Fibroblast of lung (primary cell): ENCODE results near the gene CHDH. TPM values are rescaled to one million over a fixed set of nuclear protein-coding genes. Genes with fewer than 3 reads are reported as not detected.

Source experiments
- DNase-seq, 2 donors: peaks; one replicate each; pipeline versions ENCODE4 v3.0.0 to v3.0.0-alpha.2; 2010; ENCODE audit warnings: low read depth in 2 of 2
- H2AFZ ChIP-seq: 2 replicates; pipeline ENCODE4 v1.5.1; 2012; ENCODE audit warnings: low read length, control low read depth, inconsistent platforms
- H3K27ac ChIP-seq: 2 replicates; pipeline ENCODE4 v1.5.1; 2011; ENCODE audit warnings: low read length, control low read depth; ENCODE audit not compliant: insufficient read depth
- H3K27me3 ChIP-seq: 2 replicates; pipeline ENCODE4 v1.5.1; 2011; ENCODE audit warnings: mild to moderate bottlenecking, low read length; ENCODE audit not compliant: control insufficient read depth, insufficient read depth
- H3K36me3 ChIP-seq: 2 replicates; pipeline ENCODE4 v1.5.1; 2011; ENCODE audit warnings: low read length; ENCODE audit not compliant: control insufficient read depth, insufficient read depth
- H3K4me1 ChIP-seq: 2 replicates; pipeline ENCODE4 v1.5.1; 2011; ENCODE audit warnings: low read length; ENCODE audit not compliant: control insufficient read depth, insufficient read depth; ENCODE audit errors: extremely low read depth
- H3K4me2 ChIP-seq: 2 replicates; pipeline ENCODE4 v1.5.1; 2011; ENCODE audit warnings: low read length, control low read depth; ENCODE audit not compliant: insufficient read depth; ENCODE audit errors: extremely low read depth
- H3K4me3 ChIP-seq, 4 experiments: fragments of 200-600 bp in 1 of 4; sonication (generic) in 1 of 4; replicated peaks in 1 of 4; 2 replicates each; pipeline ENCODE4 v1.5.1; 2011 to 2016; ENCODE audit warnings: low read length in 4 of 4, low read depth in 3 of 4, mild to moderate bottlenecking in 3 of 4, control low read depth in 2 of 4, inconsistent platforms in 1 of 4, mixed read lengths in 1 of 4; ENCODE audit not compliant: insufficient read depth in 1 of 4; ENCODE audit errors: control extremely low read depth in 1 of 4
- H3K79me2 ChIP-seq: 2 replicates; pipeline ENCODE4 v1.5.1; 2012; ENCODE audit warnings: mild to moderate bottlenecking, low read length, inconsistent platforms; ENCODE audit not compliant: control insufficient read depth, insufficient read depth
- H3K9ac ChIP-seq: 2 replicates; pipeline ENCODE4 v1.5.1; 2011; ENCODE audit warnings: mild to moderate bottlenecking, low read length, control low read depth; ENCODE audit not compliant: insufficient read depth
- H3K9me3 ChIP-seq: 2 replicates; pipeline ENCODE4 v1.5.1; 2012; ENCODE audit warnings: low read depth, low read length; ENCODE audit not compliant: control insufficient read depth, insufficient read depth
- H4K20me1 ChIP-seq: 2 replicates; pipeline ENCODE4 v1.5.1; 2011; ENCODE audit warnings: low read length; ENCODE audit not compliant: control insufficient read depth, insufficient read depth; ENCODE audit errors: extremely low read depth
- EZH2 ChIP-seq: IDR thresholded peaks from 2 replicates; pipeline ENCODE4 v1.5.1; 2012; ENCODE audit warnings: low read length, control low read depth, mild to moderate bottlenecking; ENCODE audit errors: missing control alignments
- polyA plus RNA-seq, 2 donors: library from polyadenylated mRNA; depleted of rRNA in 1 of 2; stranded (reverse) in 1 of 2; unstranded in 1 of 2; fragments of >200 nt; gene quantifications; 2 replicates each; pipeline ENCODE4 v1.2.1, GENCODE V29; 2011 to 2012; ENCODE audit warnings: missing spikeins in 1 of 2
- total RNA-seq: library from RNA; depleted of rRNA; stranded (reverse); fragments of >200 nt; gene quantifications from 2 replicates; pipeline ENCODE4 v1.2.1, GENCODE V29; 2014
- TF ChIP-seq, protein P1 (sequence below), 2 donors: IDR thresholded peaks in 1 of 2; conservative IDR thresholded peaks in 1 of 2; 1 replicate in 1 of 2; 2 replicates in 1 of 2; pipeline ENCODE4 v1.5.1; 2011 to 2012; ENCODE audit warnings: low read length in 2 of 2, control low read depth in 1 of 2, inconsistent platforms in 1 of 2, low read depth in 1 of 2, mild to moderate bottlenecking in 1 of 2

CHDH gene
- total and polyA plus RNA-seq, 2 donors (not counting 1 experiment from before 2014, with no cell fraction given) = 0.23 to 0.83 TPM

DNA sequence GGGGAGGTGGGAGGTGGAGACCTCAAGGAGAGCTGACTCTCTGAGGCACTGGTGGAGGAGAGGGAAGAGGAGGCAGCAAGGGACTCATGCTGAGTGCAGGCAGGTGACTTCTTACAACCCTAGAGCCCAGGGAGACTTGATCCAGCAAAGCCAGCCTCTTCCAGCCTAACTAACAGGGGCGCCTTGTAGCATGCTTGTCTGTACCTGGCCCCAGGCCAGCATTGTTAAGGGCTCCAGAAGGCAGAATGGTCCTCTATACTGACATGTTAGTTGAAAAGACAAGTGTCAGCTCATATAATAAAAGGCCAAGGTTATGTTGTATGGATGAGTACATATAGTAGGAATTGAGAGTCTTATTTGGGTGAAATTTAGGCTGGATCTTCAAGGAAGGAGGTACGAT, 65.4 kb downstream of the CHDH start:
- peaks cover 6% of the 10 kb centered on the region for H3K4me1 ChIP-seq
- no peak for DNase-seq
- no peak overlapping the region for H3K4me2 ChIP-seq
- H3K36me3 ChIP-seq = no peaks in the 10 kb centered on the region
- H3K9me3 ChIP-seq = no peaks in the 10 kb centered on the region
- no peak overlapping the region for H3K4me3 ChIP-seq
- no peaks in the 10 kb centered on the region for H3K27me3 ChIP-seq
- no peak overlapping the region for H2AFZ ChIP-seq
- TF ChIP-seq, protein P1, sequence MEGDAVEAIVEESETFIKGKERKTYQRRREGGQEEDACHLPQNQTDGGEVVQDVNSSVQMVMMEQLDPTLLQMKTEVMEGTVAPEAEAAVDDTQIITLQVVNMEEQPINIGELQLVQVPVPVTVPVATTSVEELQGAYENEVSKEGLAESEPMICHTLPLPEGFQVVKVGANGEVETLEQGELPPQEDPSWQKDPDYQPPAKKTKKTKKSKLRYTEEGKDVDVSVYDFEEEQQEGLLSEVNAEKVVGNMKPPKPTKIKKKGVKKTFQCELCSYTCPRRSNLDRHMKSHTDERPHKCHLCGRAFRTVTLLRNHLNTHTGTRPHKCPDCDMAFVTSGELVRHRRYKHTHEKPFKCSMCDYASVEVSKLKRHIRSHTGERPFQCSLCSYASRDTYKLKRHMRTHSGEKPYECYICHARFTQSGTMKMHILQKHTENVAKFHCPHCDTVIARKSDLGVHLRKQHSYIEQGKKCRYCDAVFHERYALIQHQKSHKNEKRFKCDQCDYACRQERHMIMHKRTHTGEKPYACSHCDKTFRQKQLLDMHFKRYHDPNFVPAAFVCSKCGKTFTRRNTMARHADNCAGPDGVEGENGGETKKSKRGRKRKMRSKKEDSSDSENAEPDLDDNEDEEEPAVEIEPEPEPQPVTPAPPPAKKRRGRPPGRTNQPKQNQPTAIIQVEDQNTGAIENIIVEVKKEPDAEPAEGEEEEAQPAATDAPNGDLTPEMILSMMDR (conservative IDR thresholded peaks at IDR 0.05 in 1 of 2, IDR thresholded peaks at IDR 0.05 in 1 of 2; ENCODE audit: low read depth in 1 of 2, low read length in 2 of 2) = no peak
- TF ChIP-seq EZH2 = no peak
- no peak overlapping the region for H3K9ac ChIP-seq
- no peak overlapping the region for H3K27ac ChIP-seq
- H4K20me1 ChIP-seq = no peaks in the 10 kb centered on the region
- H3K79me2 ChIP-seq = no peaks in the 10 kb centered on the region

GRCh38 chr3:53780171-53780570, 66.0 kb downstream of the CHDH start:
- Histone ChIP-seq H3K27me3 (no peaks in the 10 kb centered on the region), H3K27ac (no peak overlapping the region), H3K9ac (no peak overlapping the region), H3K79me2 (no peaks in the 10 kb centered on the region), H3K4me1 (peaks cover 6% of the 10 kb centered on the region), H3K4me3 (no peak overlapping the region), H3K36me3 (no peaks in the 10 kb centered on the region), H3K4me2 (no peak overlapping the region), H4K20me1 (no peaks in the 10 kb centered on the region), H2AFZ (no peak overlapping the region), H3K9me3 (no peaks in the 10 kb centered on the region)
- no peak for TF ChIP-seq EZH2
- TF ChIP-seq, protein P1 (conservative IDR thresholded peaks at IDR 0.05 in 1 of 2, IDR thresholded peaks at IDR 0.05 in 1 of 2; ENCODE audit: low read depth in 1 of 2, low read length in 2 of 2) = no peak
- DNase-seq = peak in 1 of 2 donors; percentile 12

- Histone ChIP-seq H3K4me1 (peaks cover 9% of the 10 kb centered on the region), H3K9ac (no peak overlapping the region), H3K79me2 (no peaks in the 10 kb centered on the region), H4K20me1 (no peaks in the 10 kb centered on the region), H3K4me3 (no peak overlapping the region), H3K27ac (no peak overlapping the region), H3K27me3 (no peaks in the 10 kb centered on the region), H3K36me3 (no peaks in the 10 kb centered on the region), H2AFZ (no peak overlapping the region), H3K4me2 (no peak overlapping the region), H3K9me3 (no peaks in the 10 kb centered on the region)
- no peak for DNase-seq
- no peak for TF ChIP-seq EZH2
- TF ChIP-seq, protein P1 (conservative IDR thresholded peaks at IDR 0.05 in 1 of 2, IDR thresholded peaks at IDR 0.05 in 1 of 2; ENCODE audit: low read depth in 1 of 2, low read length in 2 of 2) = no peak
Observed at GRCh38 chr3:53778153-53778552, 68.1 kb downstream of the CHDH start.
